Progenitor cell of endocrine pancreas (in vitro differentiated cells): ENCODE data around the gene PTGDR. TPM values are rescaled to one million over a fixed set of nuclear protein-coding genes. Genes with fewer than 3 reads are reported as not detected.

Experiments
- DNase-seq: peaks from one replicate; pipeline ENCODE4 v3.0.0; 2021; ENCODE audit warnings: low spot score; ENCODE audit not compliant: unreplicated experiment
- H3K27ac Mint-ChIP-seq: 2 replicates; pipeline ENCODE4 v1.8.0; 2021; ENCODE audit warnings: mild to moderate bottlenecking, moderate library complexity, mixed read lengths
- H3K27me3 Mint-ChIP-seq: 2 replicates; pipeline ENCODE4 v1.8.0; 2021; ENCODE audit warnings: mixed read lengths
- H3K36me3 Mint-ChIP-seq: 2 replicates; pipeline ENCODE4 v1.8.0; 2022; ENCODE audit warnings: mixed read lengths; ENCODE audit not compliant: insufficient read depth
- H3K4me1 Mint-ChIP-seq: 2 replicates; pipeline ENCODE4 v1.8.0; 2021; ENCODE audit warnings: low read depth, mixed read lengths
- H3K4me3 Mint-ChIP-seq: 2 replicates; pipeline ENCODE4 v1.8.0; 2021; ENCODE audit warnings: low read depth, mild to moderate bottlenecking, moderate library complexity, mixed read lengths
- H3K9me3 Mint-ChIP-seq: 2 replicates; pipeline ENCODE4 v1.8.0; 2021; ENCODE audit warnings: low read depth, mixed read lengths
- CTCF ChIP-seq: fragments of 200-600 bp; sonication (generic); IDR thresholded peaks from one replicate; pipeline ENCODE4 v1.5.0; 2021; ENCODE audit warnings: antibody characterized with exemption, mild to moderate bottlenecking; ENCODE audit not compliant: unreplicated experiment
- total RNA-seq: library from RNA; stranded (reverse); gene quantifications from 2 replicates; pipeline ENCODE4 v1.2.1, GENCODE V29; 2021

Gene PTGDR
- total RNA-seq, 1 donor from 2014 or later, result not detected

- Mint-ChIP-seq H3K27me3 (peaks cover 66% of the 10 kb centered on the region), H3K27ac (peak within 1 kb of the TSS; percentile 73), H3K36me3 (no peaks in the 10 kb centered on the region), H3K4me3 (peak within 1 kb of the TSS; percentile 78), H3K4me1 (peaks cover 13% of the 10 kb centered on the region), H3K9me3 (no peaks in the 10 kb centered on the region)
- TF ChIP-seq CTCF, result no peak
- peak; percentile 51 for DNase-seq
These were observed 46.6 kb downstream of the PTGDR start, which contains the start of gene PTGER2 for GRCh38 chr14:52313903-52314594. Gene PTGER2, plus strand, starts transcription at chr14:52314312. Its CDS starts 237 bp downstream, at chr14:52314549.

GRCh38 chr14:52314595-52315354 lies 47.3 kb downstream of the PTGDR start:
- Mint-ChIP-seq H3K36me3 (no peaks in the 10 kb centered on the region), H3K27ac (no peak overlapping the region), H3K4me3 (peak overlapping the region; percentile 78), H3K9me3 (no peaks in the 10 kb centered on the region), H3K27me3 (peaks cover 68% of the 10 kb centered on the region), H3K4me1 (peaks cover 13% of the 10 kb centered on the region)
- DNase-seq, result peak; percentile 18
- TF ChIP-seq CTCF, result no peak

GRCh38 chr14:52315355-52315718 lies 47.8 kb downstream of the PTGDR start:
- Mint-ChIP-seq H3K36me3 (no peaks in the 10 kb centered on the region), H3K4me3 (peak overlapping the region; percentile 78), H3K27me3 (peaks cover 70% of the 10 kb centered on the region), H3K9me3 (no peaks in the 10 kb centered on the region), H3K27ac (no peak overlapping the region), H3K4me1 (peaks cover 13% of the 10 kb centered on the region)
- TF ChIP-seq CTCF, result no peak
- DNase-seq, result no peak

GRCh38 chr14:52318062-52318461 lies 50.6 kb downstream of the PTGDR start:
- Mint-ChIP-seq H3K4me1 (peaks cover 13% of the 10 kb centered on the region), H3K4me3 (no peak overlapping the region), H3K27me3 (peaks cover 58% of the 10 kb centered on the region), H3K27ac (no peak overlapping the region), H3K36me3 (peaks cover 4% of the 10 kb centered on the region), H3K9me3 (peaks cover 12% of the 10 kb centered on the region)
- no peak for TF ChIP-seq CTCF
- DNase-seq, result no peak

- Mint-ChIP-seq H3K9me3 (peaks cover 14% of the 10 kb centered on the region), H3K27me3 (peaks cover 48% of the 10 kb centered on the region), H3K4me3 (no peak overlapping the region), H3K27ac (no peak overlapping the region), H3K4me1 (peaks cover 8% of the 10 kb centered on the region), H3K36me3 (peaks cover 4% of the 10 kb centered on the region)
- no peak for TF ChIP-seq CTCF
- DNase-seq, result no peak
These were observed 51.5 kb downstream of the PTGDR start for GRCh38 chr14:52318826-52319645.
